ENCODE results near the gene GPC5.

The GPC5 gene

GRCh38 chr13:92303428-92303827, 905.0 kb downstream of the GPC5 start:
- no peak for FAIRE-seq

GRCh38 chr13:92307752-92308151, 909.3 kb downstream of the GPC5 start:
- no peak for FAIRE-seq

GRCh38 chr13:92312823-92313222, 914.4 kb downstream of the GPC5 start:
- FAIRE-seq: no peak

DNA sequence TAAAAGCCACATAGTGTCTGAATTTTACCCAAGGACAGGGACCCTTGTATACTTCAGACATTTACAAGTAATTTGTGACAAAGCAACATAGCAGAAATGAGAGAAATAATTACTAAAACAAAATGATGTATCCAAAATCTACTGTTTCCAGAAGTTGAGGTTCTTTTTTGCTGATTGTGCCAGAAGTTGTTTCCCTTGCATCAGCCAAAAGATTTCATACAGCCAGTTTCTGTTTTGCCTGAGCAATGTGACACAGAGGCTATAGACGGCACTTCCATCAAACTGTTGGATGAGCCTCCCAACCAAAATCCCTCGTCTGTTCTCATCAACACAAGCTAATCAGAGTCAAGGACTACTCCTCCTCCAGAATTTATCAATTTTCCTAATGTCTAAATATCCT, 915.0 kb downstream of the GPC5 start:
- FAIRE-seq: no peak

DNA sequence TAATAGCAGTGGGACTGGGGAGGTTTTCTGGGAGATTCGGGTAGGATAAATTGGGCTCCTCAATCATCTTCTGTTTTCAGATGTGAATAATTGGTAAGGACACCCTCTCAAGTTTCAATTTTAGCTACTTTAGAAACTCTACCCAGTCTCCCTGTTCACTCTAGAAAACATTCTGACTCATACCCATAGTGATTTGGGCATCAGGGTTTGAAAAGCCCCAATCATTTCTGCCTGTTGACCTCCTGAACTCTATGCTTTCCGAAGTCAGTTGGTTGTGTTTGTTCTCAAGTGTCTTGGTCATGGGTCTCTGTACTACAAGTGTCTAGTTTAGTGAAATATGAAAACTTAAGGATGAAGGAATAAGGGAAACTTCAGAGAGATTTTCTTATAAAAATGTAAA, 916.8 kb downstream of the GPC5 start:
- no peak for FAIRE-seq

DNA sequence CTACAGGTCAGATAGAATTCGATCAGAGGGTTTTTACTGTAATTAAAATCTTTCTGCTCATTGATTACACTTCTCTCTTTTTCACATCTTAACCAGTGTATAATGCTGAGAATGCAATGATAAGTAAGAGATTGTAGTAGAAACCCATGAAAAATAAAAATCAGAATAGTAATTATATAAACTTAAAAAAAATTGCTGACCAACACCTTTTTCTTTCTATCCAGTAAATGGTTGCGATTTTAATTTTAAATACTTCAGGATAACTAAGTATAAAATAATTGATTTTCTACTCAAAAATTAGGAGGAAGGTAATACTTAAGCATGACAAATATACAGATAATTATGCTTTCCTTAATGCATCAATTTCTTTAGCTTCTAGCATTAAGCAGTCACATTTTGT, 917.6 kb downstream of the GPC5 start:
- FAIRE-seq: no peak

DNA sequence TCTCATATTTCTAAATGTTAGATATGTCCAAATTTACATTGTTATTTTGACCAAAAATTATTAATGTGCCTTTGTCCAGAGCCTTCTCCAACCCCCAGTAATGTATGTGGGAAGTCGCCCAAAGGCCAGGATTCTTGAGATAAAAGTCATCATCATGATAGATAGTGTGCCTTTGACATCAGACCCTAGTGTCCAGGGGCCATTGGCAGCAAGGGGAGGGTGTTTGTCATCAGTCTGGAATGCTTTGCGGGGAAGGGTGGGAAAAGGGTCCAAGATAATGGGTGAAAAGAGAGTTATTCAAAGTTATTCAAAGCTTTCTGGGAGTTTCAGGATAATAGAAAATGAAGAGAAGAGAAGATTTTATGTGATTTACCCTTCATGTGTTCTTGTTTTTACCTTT, 918.6 kb downstream of the GPC5 start:
- FAIRE-seq: no peak

- FAIRE-seq: no peak
These were observed 921.9 kb downstream of the GPC5 start for GRCh38 chr13:92320323-92320722.

DNA sequence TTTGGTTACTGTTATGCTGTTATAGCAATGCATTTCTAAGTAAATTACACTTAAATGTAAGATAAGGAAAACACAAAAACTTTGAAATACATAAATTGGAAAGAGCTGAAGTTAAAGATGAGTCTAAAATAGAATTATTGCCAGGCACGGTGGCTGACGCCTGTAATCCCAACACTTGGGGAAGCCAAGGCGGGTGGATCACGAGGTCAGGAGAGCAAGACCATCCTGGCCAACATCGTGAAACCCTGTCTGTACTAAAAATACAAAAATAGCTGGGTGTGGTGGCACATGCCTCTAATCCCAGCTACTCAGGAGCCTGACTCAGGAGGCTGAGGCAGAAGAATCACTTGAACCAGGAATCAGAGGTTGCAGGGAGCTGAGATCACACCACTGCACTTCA, 922.8 kb downstream of the GPC5 start:
- no peak for FAIRE-seq

- FAIRE-seq: no peak
These were observed 947.2 kb downstream of the GPC5 start for GRCh38 chr13:92345627-92346026.

DNA sequence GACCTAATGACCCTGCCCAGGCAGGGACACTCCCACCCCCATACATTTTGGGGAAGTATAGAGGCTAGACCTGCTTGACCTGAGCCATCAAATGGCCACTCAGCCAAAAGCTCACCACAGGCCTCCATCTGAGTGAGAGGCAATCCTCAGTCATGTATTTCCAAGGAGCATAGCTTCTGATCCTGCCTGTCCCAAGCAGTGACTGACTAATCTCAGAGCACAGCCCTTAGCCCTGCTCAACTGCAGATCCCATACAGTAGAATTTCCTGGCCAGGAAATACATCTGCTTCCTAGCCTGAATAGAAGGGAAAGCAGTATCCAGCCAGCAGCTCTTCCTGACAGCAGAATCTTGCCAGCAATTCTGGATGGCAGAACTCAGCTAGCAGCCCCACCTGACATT, 947.6 kb downstream of the GPC5 start:
- no peak for FAIRE-seq

DNA sequence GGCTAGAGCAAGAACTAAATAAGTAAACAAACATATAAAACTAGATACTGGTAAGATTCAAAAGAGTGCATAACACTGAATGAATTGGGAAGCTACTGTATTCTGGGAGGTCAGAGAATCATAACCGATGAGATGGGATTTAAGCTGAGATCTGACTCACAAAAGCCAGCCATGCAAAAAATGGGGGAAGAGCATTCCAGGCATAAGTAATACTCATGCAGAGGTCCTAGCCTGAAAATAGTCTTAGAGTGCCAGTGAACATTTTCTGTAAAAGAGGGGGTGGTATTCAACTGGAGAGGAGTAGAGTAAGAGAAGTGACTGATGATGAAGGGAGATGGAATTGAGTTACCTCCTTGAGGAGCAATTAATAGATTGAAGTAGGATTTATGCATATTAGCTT, 956.2 kb downstream of the GPC5 start:
- FAIRE-seq: no peak

DNA sequence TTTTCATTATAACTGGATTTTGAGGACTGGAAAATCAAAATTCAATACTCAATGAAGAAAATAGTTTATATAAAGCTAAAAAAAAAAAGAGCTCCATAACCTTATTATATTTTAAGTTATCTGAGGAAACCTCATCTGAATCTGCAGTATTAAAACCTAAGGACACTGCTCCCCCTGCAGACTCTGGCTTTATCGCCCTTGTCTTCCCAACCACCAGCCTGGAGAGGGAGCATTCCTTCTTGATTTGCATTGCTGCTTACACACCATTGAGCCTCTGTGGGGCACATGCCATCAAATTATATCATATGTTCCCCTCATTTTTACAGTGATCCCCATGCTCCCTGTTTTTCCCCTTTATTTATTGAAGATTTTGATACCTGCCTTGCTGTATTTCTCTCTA, 956.8 kb downstream of the GPC5 start:
- FAIRE-seq: no peak

DNA sequence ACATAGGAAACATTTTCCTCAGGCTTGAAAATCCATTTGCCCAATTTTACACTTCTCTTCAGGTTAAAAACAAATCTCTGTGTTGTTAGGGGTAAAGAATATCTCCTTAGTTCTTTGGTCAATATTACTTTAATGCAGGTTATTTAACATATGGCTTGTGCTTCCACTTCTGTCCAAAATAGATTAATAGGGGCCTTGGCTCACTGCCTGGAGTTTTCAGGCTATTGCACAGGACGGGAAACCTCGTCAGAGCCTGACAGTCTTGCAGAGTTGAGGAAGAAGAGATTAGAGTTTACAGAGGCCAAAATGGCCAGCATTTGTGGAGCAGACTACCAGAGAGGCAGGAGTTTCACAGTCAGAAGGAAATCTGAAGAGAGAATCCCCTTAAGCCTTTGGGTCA, 964.3 kb downstream of the GPC5 start:
- no peak for FAIRE-seq

DNA sequence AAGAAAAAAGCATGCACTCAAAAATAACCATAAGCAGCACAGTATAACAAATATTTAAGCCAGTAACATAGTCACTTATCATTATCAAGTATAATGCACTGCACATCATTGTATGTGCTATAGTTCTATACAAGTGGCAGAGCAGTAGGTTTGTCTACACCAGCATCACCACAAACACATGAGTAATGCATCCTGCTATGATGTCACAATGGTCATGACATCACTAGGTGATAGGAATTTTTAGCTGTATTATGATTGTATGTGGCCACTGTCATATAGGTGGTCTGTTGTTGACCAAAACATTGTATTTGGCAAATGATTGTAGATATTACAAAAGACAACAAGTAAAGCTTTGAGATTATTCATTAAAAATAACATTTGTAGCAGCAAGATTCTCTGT, 967.5 kb downstream of the GPC5 start:
- FAIRE-seq: no peak

GRCh38 chr13:92377396-92377795, 979.0 kb downstream of the GPC5 start:
- no peak for FAIRE-seq

DNA sequence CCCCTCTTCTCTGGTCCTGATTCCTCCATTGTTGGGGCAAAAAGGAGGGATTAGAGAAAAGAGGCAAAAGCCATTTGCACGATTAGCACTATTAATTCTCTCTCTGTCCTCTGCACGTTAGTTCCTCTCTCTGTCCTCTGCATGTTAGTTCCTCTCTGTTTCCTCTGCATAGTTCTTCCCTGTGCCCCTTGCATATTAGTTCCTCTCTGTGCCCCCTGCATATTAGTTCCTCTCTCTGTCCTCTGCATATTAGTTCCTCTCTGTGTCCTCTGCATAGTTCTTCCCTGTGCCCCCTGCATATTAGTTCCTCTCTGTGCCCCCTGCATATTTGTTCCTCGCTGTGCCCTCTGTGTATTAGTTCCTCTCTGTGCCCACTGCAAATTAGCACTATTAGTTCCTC, 981.0 kb downstream of the GPC5 start:
- FAIRE-seq: no peak

DNA sequence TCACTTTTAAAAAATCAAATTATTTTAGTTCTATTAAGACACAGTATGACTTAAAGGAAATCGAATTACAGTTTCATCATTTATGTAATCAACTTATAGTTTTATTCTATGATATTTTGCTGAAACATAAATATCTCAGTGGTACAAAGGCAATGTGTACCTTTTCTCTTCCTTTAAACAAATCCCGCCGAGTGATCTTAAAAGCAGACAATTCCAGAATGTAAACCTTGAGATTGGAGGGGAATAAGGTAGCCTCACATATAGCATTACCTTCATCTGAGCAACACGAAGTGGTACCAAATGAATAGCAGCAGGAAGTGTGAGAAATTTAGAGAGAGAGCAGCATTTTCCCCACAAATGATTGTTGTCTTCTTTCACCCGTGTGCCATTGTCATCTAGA, 986.0 kb downstream of the GPC5 start:
- FAIRE-seq: no peak

DNA sequence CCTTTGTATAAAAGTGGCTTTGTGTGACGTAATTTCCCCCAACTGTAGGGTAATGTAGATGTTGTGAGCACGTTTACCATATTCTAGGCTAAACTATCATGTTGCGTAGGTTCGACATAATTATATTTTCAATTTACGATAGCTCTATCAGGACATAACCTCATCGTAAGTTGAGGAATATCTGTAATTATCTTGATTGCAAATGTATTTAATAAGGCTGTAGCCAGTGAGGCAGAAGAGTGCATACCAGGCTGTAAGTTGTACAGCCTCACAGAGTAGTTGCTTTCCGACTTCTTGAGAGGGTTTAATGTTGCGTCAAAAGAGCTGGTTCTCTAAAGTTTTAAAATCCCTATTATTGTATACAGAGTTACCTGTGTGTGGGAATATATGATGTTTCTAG, 988.8 kb downstream of the GPC5 start:
- FAIRE-seq: no peak

GRCh38 chr13:92390217-92390616, 991.8 kb downstream of the GPC5 start:
- FAIRE-seq: no peak

GRCh38 chr13:92403606-92404005, 1005.2 kb downstream of the GPC5 start:
- FAIRE-seq: no peak

DNA sequence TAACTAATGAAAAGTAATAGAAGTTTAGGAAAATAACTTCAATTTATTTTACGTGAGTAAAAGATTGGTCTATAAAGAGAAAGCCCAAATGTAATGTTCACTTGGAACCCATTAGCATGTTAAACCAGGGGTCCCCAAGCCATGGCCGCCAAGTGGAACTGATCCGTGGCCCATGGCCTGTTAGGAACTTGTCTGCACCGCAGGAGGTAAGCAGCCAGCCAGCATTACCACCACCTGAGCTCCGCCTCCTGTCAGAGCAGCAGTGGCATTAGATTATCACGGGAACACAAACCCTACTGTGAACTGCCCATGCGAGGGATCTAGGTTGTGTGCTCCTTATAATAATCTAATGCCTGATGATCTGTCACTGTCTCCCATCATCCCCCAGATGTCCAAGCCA, 1009.4 kb downstream of the GPC5 start:
- FAIRE-seq: no peak

DNA sequence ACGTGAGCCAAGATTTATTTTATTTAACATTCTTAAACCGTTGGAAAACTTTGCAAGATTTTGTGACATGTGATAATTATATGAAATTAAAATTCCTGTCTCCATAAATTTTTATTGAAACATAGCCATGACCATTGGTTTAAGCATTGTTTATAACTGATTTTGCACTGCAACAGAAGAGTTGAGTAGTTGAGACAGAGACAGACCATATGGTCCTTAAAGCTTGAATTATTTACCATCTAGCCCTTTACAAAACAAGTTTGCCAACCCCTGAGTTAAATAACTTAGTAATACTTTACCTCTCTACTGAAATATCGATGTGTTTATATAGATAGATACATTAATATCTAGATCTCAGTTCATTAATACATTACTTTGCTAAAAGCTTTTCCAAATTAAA, 1014.1 kb downstream of the GPC5 start:
- no peak for FAIRE-seq

DNA sequence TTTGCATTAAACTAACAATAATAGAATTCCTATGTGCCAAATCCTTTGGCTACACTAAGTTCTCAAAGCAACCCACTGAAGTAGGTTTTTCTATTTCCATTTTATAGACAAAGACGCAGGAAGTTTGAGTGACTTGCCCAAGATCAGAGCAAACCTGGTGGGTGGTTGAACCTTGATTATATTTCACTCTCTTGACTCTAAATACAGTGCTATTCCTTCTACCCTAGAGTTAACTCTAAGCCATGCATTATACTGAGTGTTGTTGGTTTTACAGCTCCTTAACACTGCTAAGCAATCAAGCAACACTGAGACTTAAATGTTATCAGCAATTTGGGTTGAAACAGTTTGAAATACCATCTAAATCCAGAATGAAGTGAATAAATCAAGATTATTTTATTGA, 1014.6 kb downstream of the GPC5 start:
- no peak for FAIRE-seq

- no peak for FAIRE-seq
These were observed 1015.0 kb downstream of the GPC5 start for GRCh38 chr13:92413452-92413851.

- no peak for FAIRE-seq
These were observed 1016.4 kb downstream of the GPC5 start for GRCh38 chr13:92414851-92415250.
